Endodermal cell (in vitro differentiated cells): ENCODE data around the gene GMPR. TPM values are rescaled to one million over a fixed set of nuclear protein-coding genes. Genes with fewer than 3 reads are reported as not detected.

ENCODE experiments used
- DNase-seq: peaks from one replicate; pipeline ENCODE4 v3.0.0-alpha.2; 2017
- H3K27ac ChIP-seq: 2 replicates; pipeline ENCODE4 v1.5.1; 2013; ENCODE audit warnings: mild to moderate bottlenecking, low read depth, low read length, moderate library complexity
- H3K27me3 ChIP-seq: 2 replicates; pipeline ENCODE4 v1.6.1; 2013; ENCODE audit warnings: mild to moderate bottlenecking, low read length, moderate library complexity; ENCODE audit not compliant: insufficient read depth, control insufficient read depth, poor library complexity, severe bottlenecking
- H3K36me3 ChIP-seq: 2 replicates; pipeline ENCODE4 v1.7.0; 2013; ENCODE audit warnings: mild to moderate bottlenecking, low read length, moderate library complexity; ENCODE audit not compliant: control insufficient read depth, insufficient read depth
- H3K4me1 ChIP-seq: one replicate; pipeline ENCODE4 v1.7.0; 2013; ENCODE audit warnings: low read length; ENCODE audit not compliant: control insufficient read depth, insufficient read depth
- H3K4me3 ChIP-seq: 2 replicates; pipeline ENCODE4 v1.5.1; 2013; ENCODE audit warnings: mild to moderate bottlenecking, low read length, moderate library complexity
- H3K9ac ChIP-seq: 2 replicates; pipeline ENCODE4 v1.6.1; 2013; ENCODE audit warnings: mild to moderate bottlenecking, low read length, moderate library complexity; ENCODE audit not compliant: poor library complexity, severe bottlenecking; ENCODE audit errors: extremely low read depth
- H3K9me3 ChIP-seq: 2 replicates; pipeline ENCODE4 v1.6.1; 2013; ENCODE audit warnings: mild to moderate bottlenecking, low read length, moderate library complexity; ENCODE audit not compliant: control insufficient read depth
- H3K27ac Mint-ChIP-seq: 2 replicates; pipeline ENCODE4 v1.8.0; 2020; ENCODE audit warnings: mixed read lengths
- H3K27me3 Mint-ChIP-seq: 2 replicates; pipeline ENCODE4 v1.8.0; 2021; ENCODE audit warnings: mild to moderate bottlenecking, mixed read lengths; ENCODE audit not compliant: insufficient read depth
- H3K36me3 Mint-ChIP-seq: 2 replicates; pipeline ENCODE4 v1.8.0; 2020; ENCODE audit warnings: low read depth, mixed read lengths
- H3K4me1 Mint-ChIP-seq: 2 replicates; pipeline ENCODE4 v1.8.0; 2020; ENCODE audit warnings: mixed read lengths
- H3K4me3 Mint-ChIP-seq: 2 replicates; pipeline ENCODE4 v1.8.0; 2020; ENCODE audit warnings: mild to moderate bottlenecking, moderate library complexity, mixed read lengths
- H3K9me3 Mint-ChIP-seq: 2 replicates; pipeline ENCODE4 v1.8.0; 2020; ENCODE audit warnings: mild to moderate bottlenecking, mixed read lengths
- WGBS, 2 experiments: methylation state at CpG; one replicate each; pipeline versions ENCODE4 v1.1.5 to v1.1.7; 2013; ENCODE audit warnings: missing lambda C conversion rate in 2 of 2, mixed read lengths in 1 of 2; ENCODE audit not compliant: insufficient coverage in 1 of 2, insufficient read length in 1 of 2; 5-methylcytosine and 5-hydroxymethylcytosine counted together
- total RNA-seq, 2 donors: library from RNA; stranded (reverse); fragmentation: NEBNext Ultra II Directional in 1 of 2; extraction: Animal tissue kit (Norgen Biotek cat#: 25700) in 1 of 2; gene quantifications; 2 replicates in 1 of 2; 3 replicates in 1 of 2; pipeline ENCODE4 v1.2.1, GENCODE V29; 2021
- TF ChIP-seq, protein P1 (sequence below): fragments of 200-600 bp; sonication (generic); conservative IDR thresholded peaks from 2 replicates; pipeline ENCODE4 v1.5.0; 2021; ENCODE audit warnings: antibody characterized with exemption, mild to moderate bottlenecking

Gene GMPR
- total RNA-seq, 2 donors from 2014 or later: 4.9 to 20.7 TPM

DNA sequence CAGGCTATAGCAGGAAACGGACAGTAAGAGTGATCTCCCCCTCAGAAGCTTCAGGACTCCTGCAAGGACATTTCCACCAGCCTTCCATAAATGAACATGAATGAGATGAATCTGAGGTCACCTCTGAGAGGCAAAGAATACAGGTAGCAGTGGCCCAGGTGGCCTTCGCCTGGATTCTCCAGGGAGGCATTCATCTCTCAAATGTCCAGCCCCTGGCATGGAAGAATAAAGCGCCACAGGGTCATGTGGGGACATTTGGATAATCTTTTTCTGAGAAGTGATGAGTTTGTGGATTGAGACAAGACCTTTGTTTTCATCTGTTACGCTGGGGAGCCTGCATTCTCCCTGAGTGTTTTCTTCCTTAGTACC is 2.9 kb downstream of the GMPR start:
- Mint-ChIP-seq H3K27me3 (peaks cover 40% of the 10 kb centered on the region), H3K4me3 (no peak overlapping the region), H3K4me1 (peaks cover 43% of the 10 kb centered on the region), H3K27ac (no peak overlapping the region), H3K36me3 (no peaks in the 10 kb centered on the region), H3K9me3 (no peaks in the 10 kb centered on the region)
- no peak for DNase-seq
- H3K9me3 ChIP-seq: no peaks in the 10 kb centered on the region
- H3K4me3 ChIP-seq: no peak overlapping the region
- H3K27me3 ChIP-seq: peaks cover 19% of the 10 kb centered on the region
- H3K27ac ChIP-seq: no peak overlapping the region
- H3K9ac ChIP-seq: no peak overlapping the region
- TF ChIP-seq, protein P1, sequence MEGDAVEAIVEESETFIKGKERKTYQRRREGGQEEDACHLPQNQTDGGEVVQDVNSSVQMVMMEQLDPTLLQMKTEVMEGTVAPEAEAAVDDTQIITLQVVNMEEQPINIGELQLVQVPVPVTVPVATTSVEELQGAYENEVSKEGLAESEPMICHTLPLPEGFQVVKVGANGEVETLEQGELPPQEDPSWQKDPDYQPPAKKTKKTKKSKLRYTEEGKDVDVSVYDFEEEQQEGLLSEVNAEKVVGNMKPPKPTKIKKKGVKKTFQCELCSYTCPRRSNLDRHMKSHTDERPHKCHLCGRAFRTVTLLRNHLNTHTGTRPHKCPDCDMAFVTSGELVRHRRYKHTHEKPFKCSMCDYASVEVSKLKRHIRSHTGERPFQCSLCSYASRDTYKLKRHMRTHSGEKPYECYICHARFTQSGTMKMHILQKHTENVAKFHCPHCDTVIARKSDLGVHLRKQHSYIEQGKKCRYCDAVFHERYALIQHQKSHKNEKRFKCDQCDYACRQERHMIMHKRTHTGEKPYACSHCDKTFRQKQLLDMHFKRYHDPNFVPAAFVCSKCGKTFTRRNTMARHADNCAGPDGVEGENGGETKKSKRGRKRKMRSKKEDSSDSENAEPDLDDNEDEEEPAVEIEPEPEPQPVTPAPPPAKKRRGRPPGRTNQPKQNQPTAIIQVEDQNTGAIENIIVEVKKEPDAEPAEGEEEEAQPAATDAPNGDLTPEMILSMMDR: no peak
- no peaks in the 10 kb centered on the region for H3K36me3 ChIP-seq
- peaks cover 15% of the 10 kb centered on the region for H3K4me1 ChIP-seq
- 92 to 100% methylated on average over 2 to 4 of the region's 4 CpGs for WGBS, 2 experiments

DNA sequence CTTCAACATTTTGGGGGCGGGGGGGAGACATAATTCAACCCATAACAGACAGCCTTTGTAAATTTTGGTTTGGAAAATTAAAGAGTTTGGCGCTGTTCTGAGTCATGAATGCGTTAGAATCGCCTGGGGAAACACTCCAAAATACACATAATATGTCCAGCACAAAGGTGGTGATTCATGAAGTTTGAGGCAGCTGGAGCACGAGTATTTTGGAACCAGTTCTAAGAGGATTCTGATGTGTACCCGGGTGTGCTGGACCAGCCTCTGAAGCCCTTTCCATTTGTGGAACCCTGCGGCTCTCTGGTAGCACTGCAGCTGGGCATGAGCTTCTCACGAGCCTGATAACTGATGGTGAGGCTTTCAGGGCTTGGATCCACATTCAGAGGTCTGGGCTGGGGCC is 4.7 kb downstream of the GMPR start:
- peaks cover 10% of the 10 kb centered on the region for H3K36me3 ChIP-seq
- TF ChIP-seq, protein P1: no peak
- DNase-seq: no peak
- peaks cover 46% of the 10 kb centered on the region for H3K4me1 Mint-ChIP-seq
- H3K27ac ChIP-seq: no peak overlapping the region
- H3K9me3 Mint-ChIP-seq: no peaks in the 10 kb centered on the region
- H3K36me3 Mint-ChIP-seq: peaks cover 2% of the 10 kb centered on the region
- no peak overlapping the region for H3K4me3 Mint-ChIP-seq
- H3K9ac ChIP-seq: no peak overlapping the region
- WGBS, 2 experiments: 89 to 96% methylated on average over 6 to 8 of the region's 8 CpGs
- H3K4me3 ChIP-seq: no peak overlapping the region
- H3K27me3 ChIP-seq: peaks cover 5% of the 10 kb centered on the region
- H3K27me3 Mint-ChIP-seq: peaks cover 30% of the 10 kb centered on the region
- H3K9me3 ChIP-seq: no peaks in the 10 kb centered on the region
- H3K4me1 ChIP-seq: peaks cover 15% of the 10 kb centered on the region
- H3K27ac Mint-ChIP-seq: no peak overlapping the region

DNA sequence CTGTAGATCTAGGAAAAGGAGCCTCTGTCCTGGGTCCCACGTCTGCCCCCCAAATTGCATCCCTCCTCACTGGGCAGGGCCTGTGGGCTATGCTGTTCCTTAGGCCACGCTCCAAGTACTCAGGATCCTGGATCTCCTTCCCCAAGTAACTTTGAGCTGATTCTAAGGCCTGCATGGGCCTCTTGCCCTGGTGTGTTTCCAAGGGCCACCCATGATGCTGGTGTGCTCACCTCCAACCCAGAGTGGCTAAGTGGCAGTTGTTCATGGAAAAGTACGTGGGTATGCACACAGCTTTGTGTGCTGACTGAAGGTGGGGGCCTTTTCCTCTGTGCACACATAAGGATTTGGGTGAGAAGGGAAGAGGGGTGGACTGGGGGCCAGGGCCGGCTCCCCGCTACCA is 5.3 kb downstream of the GMPR start:
- Histone ChIP-seq H3K4me1 (peaks cover 15% of the 10 kb centered on the region), H3K4me3 (no peak overlapping the region), H3K9ac (no peak overlapping the region), H3K27me3 (peaks cover 3% of the 10 kb centered on the region), H3K9me3 (no peaks in the 10 kb centered on the region), H3K27ac (no peak overlapping the region), H3K36me3 (peaks cover 10% of the 10 kb centered on the region)
- Mint-ChIP-seq H3K4me1 (peaks cover 50% of the 10 kb centered on the region), H3K27me3 (peaks cover 26% of the 10 kb centered on the region), H3K36me3 (peaks cover 2% of the 10 kb centered on the region), H3K27ac (no peak overlapping the region), H3K9me3 (no peaks in the 10 kb centered on the region), H3K4me3 (no peak overlapping the region)
- 96 to 100% methylated on average over 3 to 5 of the region's 5 CpGs for WGBS, 2 experiments
- TF ChIP-seq, protein P1: no peak
- no peak for DNase-seq
